GM13976 (cell line): ENCODE measurements around the gene ACCSL.

ENCODE experiments used
- DNase-seq: peaks from one replicate; pipeline ENCODE4 v3.0.0; 2012; ENCODE audit warnings: low spot score
- CTCF ChIP-seq: IDR thresholded peaks from 2 replicates; pipeline ENCODE4 v1.5.1; 2012; ENCODE audit warnings: borderline replicate concordance, mild to moderate bottlenecking; ENCODE audit not compliant: insufficient read depth; ENCODE audit errors: extremely low read depth, missing control alignments, control extremely low read depth
- in situ Hi-C: fragments of 300-500 bp; cut with MboI; formaldehyde crosslinking; loops from one replicate; pipeline ENCODE4 v1.12.0; 2022; ENCODE audit warnings: low sequenced_read_pairs, mixed read lengths, inconsistent platforms; ENCODE audit not compliant: unreplicated experiment

The ACCSL gene

DNA sequence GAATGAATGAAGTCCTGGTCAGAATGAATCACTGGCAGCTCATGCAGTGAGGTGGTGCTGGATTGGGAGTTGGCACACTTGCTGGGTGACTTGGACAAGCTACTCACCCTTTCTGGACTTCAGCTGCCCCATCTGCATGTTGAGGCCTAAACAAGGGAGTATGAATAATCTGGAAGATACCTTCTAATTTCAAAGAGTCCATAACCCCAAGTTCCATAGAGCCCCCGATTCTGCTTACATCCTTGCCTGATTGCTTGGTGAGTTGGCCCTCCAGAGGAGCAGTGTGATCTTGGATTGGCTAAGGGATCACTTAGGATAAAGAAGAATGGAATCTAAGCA, 18.3 kb upstream of the ACCSL start:
- in situ Hi-C loops, result no loop called here
- no peak for DNase-seq
- TF ChIP-seq CTCF, result no peak

DNA sequence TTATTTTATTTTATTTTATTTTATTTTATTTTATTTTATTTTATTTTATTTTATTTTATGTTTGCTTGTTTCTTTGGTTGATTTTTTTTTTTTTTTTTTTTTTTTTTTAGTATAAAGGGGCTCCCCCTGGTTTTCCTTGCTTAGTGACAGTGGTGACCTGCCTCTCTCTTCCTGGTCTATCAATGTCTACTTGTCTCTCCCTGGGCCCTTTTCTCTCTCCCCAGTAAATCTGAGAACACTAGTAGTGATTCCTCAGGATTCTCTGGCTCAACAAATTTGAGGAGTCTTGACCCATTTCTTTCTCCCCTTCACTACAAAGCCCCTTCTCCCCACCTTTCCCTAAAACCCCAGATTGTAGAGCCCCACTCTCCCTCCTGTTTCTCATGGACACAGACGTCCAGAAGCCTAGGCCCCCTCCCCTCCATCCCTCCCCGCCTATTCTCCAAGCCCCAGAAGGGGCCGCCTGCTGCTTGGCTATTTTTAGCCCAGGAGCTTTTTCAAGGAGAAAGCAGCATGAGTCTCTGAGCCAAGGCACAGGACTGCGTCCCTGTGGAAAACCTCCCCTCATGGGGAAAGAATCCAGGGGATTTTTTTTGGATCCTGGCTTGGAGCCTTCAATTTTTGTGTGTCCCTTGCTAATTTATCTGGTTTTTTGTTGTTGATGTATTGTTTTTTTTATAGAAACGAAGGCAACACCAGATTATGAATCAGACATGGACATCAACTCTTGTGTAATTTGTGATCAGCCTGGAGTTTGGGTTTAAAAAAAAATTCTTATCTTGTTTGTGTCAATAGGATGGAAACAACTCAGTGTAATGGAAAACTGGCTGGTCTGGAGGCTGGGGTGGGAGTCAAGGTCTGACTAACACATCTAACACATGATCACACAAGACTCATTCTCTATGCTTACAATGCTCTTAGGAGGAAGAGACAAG, 17.5 kb upstream of the ACCSL start:
- DNase-seq, result no peak
- no peak for TF ChIP-seq CTCF
- in situ Hi-C loops, result no loop called here

- in situ Hi-C loops, result no loop called here
These were observed 16.8 kb upstream of the ACCSL start for GRCh38 chr11:44030996-44031395.

GRCh38 chr11:44031549-44031948, 16.2 kb upstream of the ACCSL start:
- no peak for DNase-seq
- in situ Hi-C loops, result no loop called here
- no peak for TF ChIP-seq CTCF

More at GRCh38 chr11:44030996-44031395, 16.8 kb upstream of the ACCSL start:
- no peak for DNase-seq
- no peak for TF ChIP-seq CTCF

DNA sequence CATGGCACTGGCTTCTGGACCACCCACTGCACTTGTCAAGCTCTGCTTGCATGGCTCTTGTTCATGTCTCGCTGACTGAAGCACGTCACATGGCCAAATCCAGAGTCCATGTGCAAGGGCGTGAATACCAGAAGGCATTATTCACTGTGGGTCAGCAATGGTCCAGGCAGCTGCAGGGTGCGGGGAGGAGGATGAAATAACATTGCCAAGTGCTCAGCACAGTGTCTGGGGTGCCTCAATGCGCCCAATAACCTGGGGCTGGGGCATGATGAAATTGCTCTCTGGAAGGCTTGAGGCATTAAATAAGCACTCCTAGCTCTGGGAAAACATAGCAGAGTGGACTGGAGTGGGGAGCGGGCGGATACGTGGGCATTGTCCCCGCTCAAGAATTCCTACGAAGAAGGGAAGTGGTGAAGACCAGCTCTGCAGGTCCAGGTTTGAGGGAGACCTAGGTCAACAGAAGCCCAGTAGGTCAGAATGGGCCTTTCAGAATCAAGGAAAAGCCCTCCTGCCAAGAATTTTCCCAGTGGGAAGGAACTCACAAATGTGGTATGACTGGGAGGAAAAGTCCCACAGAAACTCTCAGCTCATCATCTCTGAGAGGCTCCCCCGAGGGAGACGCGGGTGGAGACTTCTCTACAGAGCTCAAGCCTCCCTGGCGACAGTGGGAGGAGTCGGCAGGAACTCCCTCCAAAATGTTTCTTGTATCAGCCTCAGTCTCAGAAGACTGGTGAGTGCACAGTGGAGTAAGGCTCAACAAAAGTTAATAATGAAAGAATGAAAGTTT, 15.3 kb upstream of the ACCSL start:
- in situ Hi-C loops, result no loop called here
- TF ChIP-seq CTCF, result no peak
- DNase-seq, result no peak

GRCh38 chr11:44033411-44033850, 14.3 kb upstream of the ACCSL start:
- in situ Hi-C loops, result no loop called here
- DNase-seq, result no peak

More at GRCh38 chr11:44033411-44033850, 14.3 kb upstream of the ACCSL start:
- TF ChIP-seq CTCF, result no peak
